HG02763 (cell line): Measurements from ENCODE around the gene SOX8.

Experiments
- ATAC-seq: cut with Tn5 transposase; IDR thresholded peaks from one replicate; pipeline ENCODE4 v1.9.1; 2021; ENCODE audit warnings: mild to moderate bottlenecking, moderate library complexity; ENCODE audit not compliant: unreplicated experiment

SOX8 gene

GRCh38 chr16:1003391-1004347 is 22.1 kb downstream of the SOX8 start:
- ATAC-seq, result no peak

- no peak for ATAC-seq
Observed at GRCh38 chr16:1005286-1005685, 23.7 kb downstream of the SOX8 start.

- no peak for ATAC-seq
Observed at GRCh38 chr16:1006781-1007180, 25.2 kb downstream of the SOX8 start.

GRCh38 chr16:1007284-1007850 is 25.8 kb downstream of the SOX8 start:
- no peak for ATAC-seq

GRCh38 chr16:1008085-1008484 is 26.5 kb downstream of the SOX8 start:
- ATAC-seq, result no peak

- ATAC-seq, result no peak
Observed at GRCh38 chr16:1009358-1010150, 28.0 kb downstream of the SOX8 start.

- ATAC-seq, result no peak
Observed at GRCh38 chr16:1010251-1010650, 28.7 kb downstream of the SOX8 start.

- ATAC-seq, result no peak
Observed at GRCh38 chr16:1010815-1011214, 29.2 kb downstream of the SOX8 start.

- ATAC-seq, result no peak
Observed at GRCh38 chr16:1011316-1012082, 29.9 kb downstream of the SOX8 start.

- no peak for ATAC-seq
Observed at GRCh38 chr16:1012135-1012534, 30.6 kb downstream of the SOX8 start.

GRCh38 chr16:1012722-1013592 is 31.4 kb downstream of the SOX8 start:
- ATAC-seq, result no peak

GRCh38 chr16:1013593-1013900 is 32.0 kb downstream of the SOX8 start:
- no peak for ATAC-seq

GRCh38 chr16:1014221-1014620 is 32.7 kb downstream of the SOX8 start:
- no peak for ATAC-seq

GRCh38 chr16:1014771-1015495 is 33.4 kb downstream of the SOX8 start:
- no peak for ATAC-seq

GRCh38 chr16:1018447-1019198 is 37.1 kb downstream of the SOX8 start:
- no peak for ATAC-seq

- no peak for ATAC-seq
Observed at GRCh38 chr16:1019231-1020090, 37.9 kb downstream of the SOX8 start.

GRCh38 chr16:1020091-1020399 is 38.5 kb downstream of the SOX8 start:
- no peak for ATAC-seq

- ATAC-seq, result no peak
Observed at GRCh38 chr16:1020591-1020990, 39.0 kb downstream of the SOX8 start.
